SJSA1 (cell line): ENCODE data around the gene EVA1A. TPM values are rescaled to one million over a fixed set of nuclear protein-coding genes. Genes with fewer than 3 reads are reported as not detected.
"Not testable (repeated sequence)": the region's sequence is repeated elsewhere in the genome, so short reads cannot be mapped to it uniquely, and the experiment has no call there.

Experiments used
- DNase-seq, 2 experiments: peaks; one replicate each; pipeline ENCODE4 v3.0.0-alpha.2; 2015 to 2020; ENCODE audit warnings: low spot score in 2 of 2, low read depth in 1 of 2
- H3K27ac ChIP-seq: fragments of 250-450 bp; sonication (Bioruptor Pico); 2 replicates; pipeline ENCODE4 v1.5.1; 2020; ENCODE audit warnings: mild to moderate bottlenecking, moderate library complexity
- H3K27me3 ChIP-seq: fragments of 250-450 bp; sonication (Bioruptor Pico); replicated peaks from 2 replicates; pipeline ENCODE4 v1.5.1; 2020; ENCODE audit warnings: mild to moderate bottlenecking, moderate library complexity
- H3K36me3 ChIP-seq: fragments of 250-450 bp; sonication (Bioruptor Pico); 2 replicates; pipeline ENCODE4 v1.5.1; 2020; ENCODE audit warnings: mild to moderate bottlenecking
- H3K4me1 ChIP-seq: fragments of 250-450 bp; sonication (Bioruptor Pico); replicated peaks from 2 replicates; pipeline ENCODE4 v1.6.1; 2021; ENCODE audit warnings: mild to moderate bottlenecking
- H3K4me3 ChIP-seq: fragments of 250-450 bp; sonication (Bioruptor Pico); 2 replicates; pipeline ENCODE4 v1.5.1; 2020; ENCODE audit warnings: mild to moderate bottlenecking
- H3K9me3 ChIP-seq: fragments of 250-450 bp; sonication (Bioruptor Pico); replicated peaks from 2 replicates; pipeline ENCODE4 v1.5.1; 2020; ENCODE audit warnings: mild to moderate bottlenecking
- total RNA-seq: library from RNA; depleted of rRNA; stranded (reverse); fragments of >200 nt; shearing (Covaris generic); gene quantifications from 2 replicates; pipeline ENCODE4 v1.2.3, GENCODE V29; 2014

EVA1A gene
- total RNA-seq, 1 experiment from 2014 or later: 152 TPM

GRCh38 chr2:75498907-75499306 lies 61.8 kb downstream of the EVA1A start:
- Histone ChIP-seq H3K4me1 (peaks cover 41% of the 10 kb centered on the region), H3K36me3 (peaks cover 68% of the 10 kb centered on the region), H3K9me3 (no peaks in the 10 kb centered on the region; the same call in 1 of the 2 replicates), H3K27ac (no peak overlapping the region), H3K27me3 (no peaks in the 10 kb centered on the region), H3K4me3 (no peak overlapping the region)
- no peak for DNase-seq

GRCh38 chr2:75497256-75497655 lies 63.5 kb downstream of the EVA1A start:
- Histone ChIP-seq H3K4me3 (no peak overlapping the region), H3K36me3 (peaks cover 73% of the 10 kb centered on the region), H3K27ac (no peak overlapping the region), H3K4me1 (peaks cover 24% of the 10 kb centered on the region), H3K27me3 (no peaks in the 10 kb centered on the region), H3K9me3 (no peaks in the 10 kb centered on the region; the same call in 1 of the 2 replicates)
- no peak for DNase-seq

DNA sequence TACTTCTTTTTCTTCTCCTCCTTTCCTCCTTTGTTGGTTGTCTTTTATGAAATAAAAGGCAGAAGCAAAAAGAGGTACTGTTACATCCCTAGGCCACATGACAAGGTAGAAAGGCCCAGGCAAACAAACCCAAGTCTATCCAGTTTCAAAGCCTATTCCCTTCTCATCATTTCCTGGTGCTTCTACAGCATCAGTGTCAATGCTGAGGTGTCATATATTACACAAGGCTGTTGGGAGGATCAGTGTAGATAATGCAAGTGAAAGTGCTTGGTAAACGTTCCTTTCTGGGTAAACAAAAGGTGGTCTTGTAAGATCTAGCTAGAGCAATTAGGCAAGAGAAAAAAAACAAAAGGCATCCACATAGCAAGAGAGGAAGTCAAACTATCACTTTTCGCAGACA lies 64.9 kb downstream of the EVA1A start:
- Histone ChIP-seq H3K4me3 (no peak overlapping the region), H3K4me1 (peaks cover 11% of the 10 kb centered on the region), H3K27ac (no peak overlapping the region), H3K27me3 (no peaks in the 10 kb centered on the region), H3K36me3 (peaks cover 76% of the 10 kb centered on the region), H3K9me3 (no peaks in the 10 kb centered on the region; the same call in 1 of the 2 replicates)
- DNase-seq: no peak

- Histone ChIP-seq H3K27me3 (no peaks in the 10 kb centered on the region), H3K27ac (no peak overlapping the region), H3K4me3 (no peak overlapping the region), H3K4me1 (no peaks in the 10 kb centered on the region; the same call in 1 of the 2 replicates), H3K36me3 (peaks cover 78% of the 10 kb centered on the region), H3K9me3 (no peaks in the 10 kb centered on the region; the same call in 1 of the 2 replicates)
- no peak for DNase-seq
These were observed 66.5 kb downstream of the EVA1A start for GRCh38 chr2:75494137-75494769.

DNA sequence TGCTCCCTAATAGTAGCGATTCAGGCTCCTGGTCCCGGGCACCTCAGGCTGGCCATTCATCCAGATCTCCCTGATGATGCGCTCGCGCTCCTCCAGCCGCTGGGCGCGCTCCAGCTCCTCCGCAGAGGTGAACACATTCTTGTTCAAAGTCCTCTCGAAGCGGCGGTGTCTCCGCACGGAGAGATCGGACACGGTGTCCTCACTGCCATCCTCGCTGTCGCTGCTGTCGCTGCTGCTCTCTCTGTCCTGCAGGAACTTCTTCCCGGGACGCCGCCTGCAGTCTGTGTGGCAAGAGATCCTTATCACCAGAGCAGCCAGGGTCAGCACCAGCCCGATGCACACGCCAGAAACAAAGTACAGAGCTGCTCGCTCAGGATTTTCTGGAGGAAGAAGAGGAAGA lies 67.5 kb downstream of the EVA1A start:
- H3K36me3 ChIP-seq: peaks cover 79% of the 10 kb centered on the region
- no peak for DNase-seq
- no peak overlapping the region for H3K4me3 ChIP-seq
- H3K4me1 ChIP-seq: no peaks in the 10 kb centered on the region; the same call in 1 of the 2 replicates
- H3K9me3 ChIP-seq: no peaks in the 10 kb centered on the region; the same call in 1 of the 2 replicates
- H3K27me3 ChIP-seq: no peaks in the 10 kb centered on the region
- no peak overlapping the region for H3K27ac ChIP-seq

GRCh38 chr2:75491129-75491753 lies 69.5 kb downstream of the EVA1A start:
- no peak for DNase-seq
- no peak overlapping the region for H3K27ac ChIP-seq
- H3K27me3 ChIP-seq: no peaks in the 10 kb centered on the region
- no peak overlapping the region for H3K4me3 ChIP-seq
- no peaks in the 10 kb centered on the region; the same call in 1 of the 2 replicates for H3K9me3 ChIP-seq
- peaks cover 73% of the 10 kb centered on the region for H3K36me3 ChIP-seq
- H3K4me1 ChIP-seq: no peaks in the 10 kb centered on the region; the same call in 1 of the 2 replicates

DNA sequence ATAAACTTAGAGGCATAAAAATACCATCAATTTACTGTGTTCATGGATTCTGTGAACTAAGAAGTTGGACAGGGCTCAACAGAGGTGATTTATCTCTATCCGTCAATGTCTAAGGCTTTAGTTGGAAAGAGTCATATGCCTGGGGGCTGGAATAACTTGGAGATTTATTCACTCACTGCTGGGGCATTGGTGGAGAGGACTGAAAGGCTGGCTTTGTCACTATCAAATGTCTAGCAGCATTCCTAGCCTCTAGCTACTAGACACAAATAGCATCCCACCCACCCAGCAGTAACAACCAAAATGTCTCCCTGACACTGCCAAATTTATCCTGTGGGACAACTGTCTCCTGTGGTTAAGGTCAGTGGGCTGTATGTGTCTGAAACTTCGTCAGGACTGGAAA lies 71.0 kb downstream of the EVA1A start:
- Histone ChIP-seq H3K4me3 (no peak overlapping the region), H3K36me3 (peaks cover 58% of the 10 kb centered on the region), H3K4me1 (no peaks in the 10 kb centered on the region; the same call in 1 of the 2 replicates), H3K27me3 (no peaks in the 10 kb centered on the region), H3K9me3 (no peaks in the 10 kb centered on the region; the same call in 1 of the 2 replicates), H3K27ac (no peak overlapping the region)
- DNase-seq: no peak

DNA sequence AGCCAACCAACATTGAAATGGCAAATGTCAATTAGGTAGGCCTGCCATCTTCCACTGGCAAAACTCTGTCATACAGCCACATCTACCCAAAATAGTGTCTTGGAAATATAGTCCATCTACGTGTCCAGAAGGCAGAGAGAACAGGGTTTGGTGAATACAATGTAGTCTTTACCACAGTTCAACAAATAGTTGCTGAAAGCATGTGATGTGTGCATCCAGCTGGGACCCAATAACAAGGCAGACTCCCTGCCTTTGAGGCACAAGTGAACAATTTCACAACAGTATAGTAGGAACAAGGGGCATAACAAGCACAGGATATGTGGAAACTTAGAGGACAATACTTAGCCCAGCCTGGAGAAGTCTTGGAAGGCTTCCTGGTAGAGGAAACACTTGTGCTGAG lies 72.6 kb downstream of the EVA1A start:
- Histone ChIP-seq H3K27me3 (no peaks in the 10 kb centered on the region), H3K4me3 (no peak overlapping the region), H3K36me3 (peaks cover 43% of the 10 kb centered on the region), H3K4me1 (no peaks in the 10 kb centered on the region), H3K9me3 (no peaks in the 10 kb centered on the region; the same call in 1 of the 2 replicates), H3K27ac (no peak overlapping the region)
- DNase-seq: no peak

GRCh38 chr2:75486735-75487134 lies 74.0 kb downstream of the EVA1A start:
- H3K4me3 ChIP-seq, H3K27ac ChIP-seq, H3K9me3 ChIP-seq, H3K27me3 ChIP-seq, DNase-seq, H3K4me1 ChIP-seq: not testable (repeated sequence)
- H3K36me3 ChIP-seq: peaks cover 30% of the 10 kb centered on the region

DNA sequence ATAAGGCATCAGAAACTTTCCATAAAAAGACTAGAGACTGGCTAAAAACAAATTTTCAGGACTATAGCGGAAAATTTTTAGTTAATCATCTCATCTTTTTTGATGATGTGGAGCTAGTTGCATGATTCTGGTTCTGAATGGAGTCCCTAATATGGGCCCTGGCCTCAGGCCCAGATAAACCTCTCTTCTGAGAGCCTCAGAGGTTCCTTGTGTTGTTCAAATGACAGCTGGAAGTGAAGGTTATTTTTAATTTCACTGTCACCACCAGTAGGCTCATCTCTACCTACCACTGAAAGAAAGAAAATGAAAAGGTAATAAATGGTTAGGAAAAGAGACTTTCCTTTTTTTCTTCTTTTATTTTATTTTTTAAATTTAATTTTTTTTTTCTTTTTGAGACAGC lies 75.9 kb downstream of the EVA1A start:
- DNase-seq: no peak
- Histone ChIP-seq H3K9me3 (no peaks in the 10 kb centered on the region; the same call in 1 of the 2 replicates), H3K27me3 (no peaks in the 10 kb centered on the region), H3K27ac (no peak overlapping the region), H3K36me3 (peaks cover 11% of the 10 kb centered on the region), H3K4me3 (no peak overlapping the region), H3K4me1 (peaks cover 11% of the 10 kb centered on the region)

- Histone ChIP-seq H3K9me3 (no peaks in the 10 kb centered on the region; the same call in 1 of the 2 replicates), H3K27ac (no peak overlapping the region), H3K4me1 (peaks cover 11% of the 10 kb centered on the region), H3K36me3 (peaks cover 7% of the 10 kb centered on the region; the same call in 1 of the 2 replicates), H3K4me3 (no peak overlapping the region), H3K27me3 (no peaks in the 10 kb centered on the region)
- no peak for DNase-seq
These were observed 76.9 kb downstream of the EVA1A start for GRCh38 chr2:75483878-75484277.

GRCh38 chr2:75482398-75482797 lies 78.3 kb downstream of the EVA1A start:
- Histone ChIP-seq H3K9me3 (no peaks in the 10 kb centered on the region; the same call in 1 of the 2 replicates), H3K27ac (no peak overlapping the region), H3K27me3 (no peaks in the 10 kb centered on the region), H3K4me3 (no peak overlapping the region), H3K4me1 (peaks cover 20% of the 10 kb centered on the region), H3K36me3 (no peaks in the 10 kb centered on the region)
- no peak for DNase-seq

DNA sequence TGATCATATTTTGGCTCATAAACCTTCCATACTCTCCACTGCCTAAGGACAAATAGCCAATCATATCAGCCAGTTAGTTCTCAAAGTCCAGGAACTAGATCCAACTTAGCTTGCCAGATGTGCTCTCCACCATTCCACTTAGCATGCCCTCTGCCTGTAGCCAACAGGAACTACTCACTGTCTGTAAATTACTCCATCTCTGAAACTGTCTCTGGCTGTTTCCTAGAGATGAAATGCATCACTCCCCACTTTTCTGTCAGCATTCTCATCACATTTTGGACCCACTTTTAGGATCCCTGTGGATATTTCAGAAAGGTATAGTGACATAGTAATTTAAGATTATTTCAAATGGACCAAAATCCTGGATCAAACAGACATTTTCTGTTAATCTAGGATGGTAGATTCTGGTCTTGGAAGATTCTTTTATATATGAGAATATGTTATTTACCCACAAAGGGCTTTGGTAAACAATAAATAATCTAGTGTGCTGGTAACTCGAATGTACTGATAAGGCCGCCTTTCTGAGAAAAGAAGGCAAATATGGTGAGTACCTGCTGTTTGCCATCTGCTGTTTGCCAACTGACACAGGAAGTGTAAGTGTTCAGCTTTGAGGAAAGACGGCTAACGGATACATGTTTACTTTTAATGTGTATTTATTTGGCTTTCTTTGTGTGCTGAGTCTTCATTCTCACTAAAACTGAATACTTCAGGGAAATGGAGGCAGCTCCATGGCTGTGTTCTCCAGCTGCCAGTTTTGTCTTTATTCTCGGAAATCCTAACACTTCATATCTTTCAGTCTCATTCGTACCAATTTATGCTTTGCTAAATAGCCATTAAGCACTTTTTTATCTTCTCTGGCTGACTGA lies 79.5 kb downstream of the EVA1A start:
- peaks cover 30% of the 10 kb centered on the region for H3K4me1 ChIP-seq
- peak in 1 of 2 experiments; percentile 28 for DNase-seq
- no peaks in the 10 kb centered on the region; the same call in 1 of the 2 replicates for H3K9me3 ChIP-seq
- H3K4me3 ChIP-seq: no peak overlapping the region
- no peaks in the 10 kb centered on the region for H3K27me3 ChIP-seq
- H3K36me3 ChIP-seq: no peaks in the 10 kb centered on the region
- H3K27ac ChIP-seq: no peak overlapping the region
